Activated CD8-positive, alpha-beta memory T cell treated with anti-CD3 and anti-CD28 coated beads for 36 hours (primary cell): ENCODE results near the gene MCM3AP. TPM values are rescaled to one million over a fixed set of nuclear protein-coding genes. Genes with fewer than 3 reads are reported as not detected.

Experiments used
- CTCF ChIA-PET: fragments of 350-600 bp; sonication (Branson Sonifier 250); formaldehyde crosslinking; loops from one replicate; lab custom pipeline; 2021; ENCODE audit warnings: antibody characterized with exemption; lab: Charles Lee
- POLR2A ChIA-PET: fragments of 350-600 bp; sonication (Branson Sonifier 250); formaldehyde crosslinking; loops from one replicate; lab custom pipeline; 2021; ENCODE audit warnings: antibody characterized with exemption; lab: Charles Lee
- total RNA-seq, 2 experiments: library from RNA; stranded (reverse); gene quantifications; one replicate each; pipeline ENCODE4 v1.2.3, GENCODE V29; 2021

Gene MCM3AP
- total RNA-seq, 2 experiments from 2014 or later: 125 to 133 TPM

- ChIA-PET CTCF (interaction anchor here (1.2 kb wide), 1 partner anchor 53 kb away, joined by 3 read pairs; no protein-coding TSS in a partner anchor), POLR2A (no interaction called here)
Measured at GRCh38 chr21:46196733-46197132, 88.7 kb downstream of the MCM3AP start.

GRCh38 chr21:46195595-46196195 lies 89.7 kb downstream of the MCM3AP start:
- CTCF ChIA-PET: no interaction called here
- POLR2A ChIA-PET: no interaction called here

GRCh38 chr21:46194374-46195334 lies 90.8 kb downstream of the MCM3AP start:
- ChIA-PET CTCF (no interaction called here), POLR2A (no interaction called here)

- ChIA-PET POLR2A (no interaction called here), CTCF (no interaction called here)
Measured at GRCh38 chr21:46193829-46194373, 91.5 kb downstream of the MCM3AP start.

- ChIA-PET POLR2A (no interaction called here), CTCF (no interaction called here)
Measured at GRCh38 chr21:46191686-46192575, 93.5 kb downstream of the MCM3AP start.

- ChIA-PET CTCF (no interaction called here), POLR2A (no interaction called here)
Measured at GRCh38 chr21:46191257-46191685, 94.1 kb downstream of the MCM3AP start.

GRCh38 chr21:46190491-46191131 lies 94.8 kb downstream of the MCM3AP start:
- POLR2A ChIA-PET: no interaction called here
- CTCF ChIA-PET: no interaction called here

- CTCF ChIA-PET: interaction anchor here (0.9 kb wide), 1 partner anchor 47 kb away, joined by 3 read pairs; no protein-coding TSS in a partner anchor
Measured at GRCh38 chr21:46189959-46190490, 95.4 kb downstream of the MCM3AP start.

GRCh38 chr21:46189213-46189958 lies 96.0 kb downstream of the MCM3AP start:
- POLR2A ChIA-PET: no interaction called here

More at GRCh38 chr21:46189959-46190490, 95.4 kb downstream of the MCM3AP start:
- POLR2A ChIA-PET: no interaction called here

GRCh38 chr21:46188226-46189212 lies 96.9 kb downstream of the MCM3AP start:
- ChIA-PET POLR2A (no interaction called here), CTCF (no interaction called here)

More at GRCh38 chr21:46189213-46189958, 96.0 kb downstream of the MCM3AP start:
- CTCF ChIA-PET: interaction anchor here (0.9 kb wide), 1 partner anchor 46 kb away, joined by 3 read pairs; no protein-coding TSS in a partner anchor

GRCh38 chr21:46187814-46188213 lies 97.6 kb downstream of the MCM3AP start:
- CTCF ChIA-PET: no interaction called here
- POLR2A ChIA-PET: no interaction called here

- CTCF ChIA-PET: no interaction called here
- POLR2A ChIA-PET: no interaction called here
Measured at GRCh38 chr21:46187261-46187660, 98.2 kb downstream of the MCM3AP start.

- CTCF ChIA-PET: interaction anchor here (1.2 kb wide), 1 partner anchor 42 kb away, joined by 4 read pairs; no protein-coding TSS in a partner anchor
- POLR2A ChIA-PET: no interaction called here
Measured at GRCh38 chr21:46185716-46186115, 99.7 kb downstream of the MCM3AP start.
